ENCODE data around the gene MGME1.
A peak's percentile ranks its signal among the peaks of the same experiment; 100 is the strongest.

MGME1 gene

DNA sequence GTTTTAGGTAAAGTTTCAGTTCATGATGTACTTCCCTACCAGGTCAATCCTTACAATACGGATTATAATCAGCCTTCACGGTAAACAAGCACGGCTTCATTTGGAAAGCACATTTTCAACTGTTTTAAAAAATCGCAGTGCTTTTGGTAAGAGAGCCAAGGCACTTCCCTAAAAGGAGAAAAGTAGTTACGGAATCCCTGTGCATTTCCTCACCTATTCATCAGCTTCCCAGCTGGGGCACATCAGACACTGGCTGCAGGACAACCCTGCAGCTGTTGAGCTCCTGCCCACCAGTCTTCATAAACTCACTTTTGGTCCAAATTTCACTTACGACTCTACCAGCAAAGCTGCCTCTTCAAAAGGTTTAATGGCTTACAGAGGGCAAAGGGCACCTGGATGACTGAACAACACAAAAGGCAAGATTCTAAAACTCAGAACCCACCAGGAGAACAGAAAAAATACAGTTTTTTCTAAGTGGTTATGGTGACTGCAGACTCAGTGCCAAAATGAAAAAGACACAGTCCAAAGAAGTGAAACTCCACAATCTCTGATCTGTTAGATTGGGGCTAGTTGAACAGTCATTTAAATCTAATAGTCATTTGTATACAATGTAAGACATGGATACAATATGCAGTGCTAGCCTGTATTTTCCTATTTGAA is 7.8 kb upstream of the MGME1 start:
- no peak for DNase-seq

DNA sequence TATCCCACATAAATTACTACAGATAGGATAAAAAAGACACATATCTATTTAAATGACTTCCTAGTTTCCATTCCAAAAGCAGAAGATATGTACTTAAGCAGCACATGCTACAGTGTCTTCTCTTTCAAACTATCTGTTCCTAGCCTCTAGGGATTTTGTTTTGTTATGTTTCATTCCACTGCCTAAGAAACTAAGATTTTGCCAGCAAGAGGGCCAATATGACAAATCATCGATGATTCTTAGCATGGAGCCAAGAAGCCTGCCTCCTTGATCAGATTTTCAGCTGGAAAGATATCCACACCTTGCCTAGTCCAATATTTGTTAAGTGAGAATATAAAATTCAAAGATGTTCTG is 7.3 kb upstream of the MGME1 start:
- DNase-seq = no peak

DNA sequence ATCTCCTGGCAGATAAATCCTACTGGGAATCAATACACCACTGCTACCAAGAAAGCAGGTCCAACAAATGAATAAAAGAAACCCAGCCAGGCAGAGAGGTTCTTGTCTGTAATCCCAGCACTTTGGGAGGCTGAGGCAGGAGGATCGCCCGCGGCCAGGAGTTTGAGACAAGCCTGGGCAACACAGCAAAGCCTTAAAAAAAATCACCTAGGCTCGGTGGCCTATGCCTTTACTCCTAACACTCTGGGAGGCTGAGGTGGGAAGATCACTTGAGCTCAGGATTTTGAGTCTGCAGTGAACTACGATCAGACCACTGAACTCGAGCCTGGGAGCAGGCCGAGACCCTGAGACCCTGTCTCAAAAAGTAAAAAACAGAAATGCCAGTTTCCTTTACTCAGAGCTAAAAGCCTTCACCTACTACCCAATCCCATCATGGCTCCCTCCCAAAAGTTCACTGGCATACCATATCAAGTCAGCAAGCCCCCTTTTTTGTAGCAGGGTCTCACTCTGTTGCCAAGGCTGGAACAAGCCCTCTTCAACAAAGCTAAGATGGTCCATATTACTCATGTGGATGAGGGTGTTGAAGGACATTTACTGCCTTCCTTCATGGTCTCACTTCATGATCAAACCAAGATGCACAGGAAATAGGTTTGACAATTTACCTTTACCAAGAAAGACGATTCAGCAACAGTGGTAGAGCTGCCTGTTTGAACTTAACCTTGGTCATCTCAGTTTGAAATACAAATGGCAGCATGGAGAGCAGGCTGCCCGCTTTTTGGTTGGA is 5.5 kb upstream of the MGME1 start:
- no peak for DNase-seq

GRCh38 chr20:17964073-17964472 is 4.7 kb upstream of the MGME1 start:
- DNase-seq = no peak

GRCh38 chr20:17964632-17965031 is 4.2 kb upstream of the MGME1 start:
- no peak for DNase-seq

- DNase-seq = no peak
Observed at GRCh38 chr20:17965042-17965697, 3.6 kb upstream of the MGME1 start.

DNA sequence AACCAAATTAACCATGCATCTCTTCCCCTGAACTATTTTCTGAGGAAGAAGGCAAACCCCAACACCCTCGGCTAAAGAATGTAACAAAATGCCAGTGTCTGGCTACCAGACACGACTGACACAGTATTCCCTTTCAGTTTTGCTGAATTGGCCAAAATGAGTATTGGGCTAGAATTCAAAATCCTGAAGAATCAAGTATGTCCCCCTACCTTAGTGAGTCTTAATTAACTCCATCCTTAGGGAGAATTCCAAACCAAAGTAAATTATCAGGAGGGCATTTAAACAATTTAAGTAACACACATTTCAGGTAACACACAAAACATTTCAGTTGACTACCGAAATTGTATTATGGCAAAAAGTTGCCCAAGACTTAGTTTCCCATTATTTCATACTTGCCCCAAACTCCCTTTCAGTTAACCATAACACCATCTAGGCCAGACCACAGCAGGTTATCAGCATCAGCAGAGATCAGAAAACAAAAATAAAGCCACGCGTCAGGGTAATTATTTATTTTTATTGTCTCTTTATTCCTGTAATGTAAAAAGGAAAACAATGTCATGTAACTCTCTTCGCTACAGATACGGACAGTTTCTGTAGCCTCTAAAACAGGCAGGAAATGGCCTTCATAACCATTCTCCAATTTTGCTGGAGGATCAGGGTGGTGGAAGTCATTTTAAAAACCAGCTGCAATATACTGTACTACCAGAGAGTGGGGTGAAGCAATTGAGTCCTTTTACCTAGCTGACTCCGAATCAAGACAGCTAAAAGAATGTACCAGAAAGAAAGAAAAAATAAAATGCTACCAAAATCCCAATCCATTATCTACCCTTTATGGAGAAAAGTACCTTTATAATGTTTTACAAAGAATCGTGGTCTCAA is 2.1 kb upstream of the MGME1 start:
- DNase-seq = peak in 1 of 2 experiments; percentile 48

- no peak for DNase-seq
Observed at GRCh38 chr20:17967521-17968365, 1.1 kb upstream of the MGME1 start.

DNA sequence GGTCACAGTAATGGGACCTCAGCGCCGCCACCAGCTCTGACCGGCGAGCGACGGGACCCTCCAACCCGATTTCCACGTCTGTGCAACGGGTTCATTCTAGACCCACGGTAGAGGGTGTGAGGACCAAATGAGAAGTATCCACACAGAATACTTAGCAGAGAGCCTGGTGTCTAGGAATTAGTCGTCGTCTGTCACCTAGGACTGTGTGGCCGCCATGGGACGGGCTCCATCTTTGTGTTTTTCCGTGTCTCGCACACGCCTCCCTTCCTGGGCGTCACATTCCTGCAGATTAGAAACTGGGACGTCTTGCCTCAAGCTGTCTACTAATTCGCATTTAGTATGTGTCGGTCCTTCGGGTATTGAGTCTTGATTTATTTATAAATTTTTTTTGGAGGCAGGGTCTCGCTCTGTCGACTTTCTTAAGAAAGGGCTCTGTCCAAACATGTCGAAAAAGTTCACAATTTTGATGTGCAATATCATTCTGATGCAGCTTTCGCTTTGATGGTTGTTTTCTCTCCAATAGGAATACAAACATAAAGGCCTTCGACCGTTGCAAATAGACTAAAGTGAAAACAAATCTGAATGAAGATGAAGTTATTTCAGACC is 563 bp downstream of the MGME1 start:
- peak in 1 of 2 experiments; percentile 47 for DNase-seq

DNA sequence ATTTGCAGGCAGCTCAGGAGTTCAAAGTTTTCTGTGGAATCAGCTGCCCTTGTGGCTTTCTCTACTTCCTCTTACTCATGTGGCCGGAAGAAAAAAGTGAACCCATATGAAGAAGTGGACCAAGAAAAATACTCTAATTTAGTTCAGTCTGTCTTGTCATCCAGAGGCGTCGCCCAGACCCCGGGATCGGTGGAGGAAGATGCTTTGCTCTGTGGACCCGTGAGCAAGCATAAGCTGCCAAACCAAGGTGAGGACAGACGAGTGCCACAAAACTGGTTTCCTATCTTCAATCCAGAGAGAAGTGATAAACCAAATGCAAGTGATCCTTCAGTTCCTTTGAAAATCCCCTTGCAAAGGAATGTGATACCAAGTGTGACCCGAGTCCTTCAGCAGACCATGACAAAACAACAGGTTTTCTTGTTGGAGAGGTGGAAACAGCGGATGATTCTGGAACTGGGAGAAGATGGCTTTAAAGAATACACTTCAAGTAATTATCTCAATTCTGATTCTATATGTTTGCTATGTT is 1.1 kb downstream of the MGME1 start:
- no peak for DNase-seq

- DNase-seq = no peak
Observed at GRCh38 chr20:17971300-17972013, 2.6 kb downstream of the MGME1 start.

- DNase-seq = no peak
Observed at GRCh38 chr20:17972121-17972520, 3.3 kb downstream of the MGME1 start.

- no peak for DNase-seq
Observed at GRCh38 chr20:17976305-17976704, 7.5 kb downstream of the MGME1 start.

DNA sequence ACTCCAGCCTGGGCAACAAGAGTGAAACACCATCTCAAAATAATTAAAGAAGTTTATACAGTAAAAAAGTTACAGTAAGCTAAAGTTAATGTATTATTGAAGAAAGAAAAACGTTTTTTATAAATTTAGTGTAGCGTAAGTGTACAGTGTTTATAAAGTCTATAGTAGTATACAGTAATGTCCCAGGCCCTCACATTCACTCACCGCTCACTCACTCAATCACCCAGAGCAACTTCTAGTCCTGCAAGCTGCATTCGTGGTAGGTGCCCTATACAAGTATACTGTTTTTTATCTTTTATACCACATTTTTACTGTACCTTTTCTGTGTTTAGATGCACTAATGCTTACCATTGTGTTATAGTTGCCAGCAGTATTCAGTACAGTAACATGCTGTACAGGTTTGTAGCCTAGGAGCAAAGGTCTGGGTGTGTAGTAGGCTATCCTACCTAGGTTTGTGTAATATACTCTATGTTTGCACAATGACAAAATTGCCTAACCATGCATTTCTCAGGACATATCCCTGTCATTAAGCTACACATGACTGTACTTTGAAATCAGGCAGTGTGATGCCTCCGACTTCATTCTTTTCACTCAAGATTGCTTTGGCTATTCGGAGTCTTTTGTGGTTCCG is 16.7 kb downstream of the MGME1 start:
- DNase-seq = no peak

DNA sequence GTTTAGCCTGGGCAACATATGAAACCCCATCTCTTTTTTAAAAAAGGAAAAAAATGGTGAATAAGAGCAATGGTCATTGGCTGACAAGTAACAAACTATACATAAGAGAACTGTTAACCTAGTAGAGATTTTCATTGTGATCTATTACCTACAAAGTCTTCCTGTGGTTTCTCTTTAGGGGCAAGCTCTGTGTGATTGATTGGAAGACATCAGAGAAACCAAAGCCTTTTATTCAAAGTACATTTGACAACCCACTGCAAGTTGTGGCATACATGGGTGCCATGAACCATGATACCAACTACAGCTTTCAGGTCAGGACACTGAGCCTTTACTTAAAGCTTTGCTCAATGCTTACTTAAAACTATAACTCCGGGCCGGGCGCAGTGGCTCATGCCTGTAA is 19.2 kb downstream of the MGME1 start:
- DNase-seq = no peak

DNA sequence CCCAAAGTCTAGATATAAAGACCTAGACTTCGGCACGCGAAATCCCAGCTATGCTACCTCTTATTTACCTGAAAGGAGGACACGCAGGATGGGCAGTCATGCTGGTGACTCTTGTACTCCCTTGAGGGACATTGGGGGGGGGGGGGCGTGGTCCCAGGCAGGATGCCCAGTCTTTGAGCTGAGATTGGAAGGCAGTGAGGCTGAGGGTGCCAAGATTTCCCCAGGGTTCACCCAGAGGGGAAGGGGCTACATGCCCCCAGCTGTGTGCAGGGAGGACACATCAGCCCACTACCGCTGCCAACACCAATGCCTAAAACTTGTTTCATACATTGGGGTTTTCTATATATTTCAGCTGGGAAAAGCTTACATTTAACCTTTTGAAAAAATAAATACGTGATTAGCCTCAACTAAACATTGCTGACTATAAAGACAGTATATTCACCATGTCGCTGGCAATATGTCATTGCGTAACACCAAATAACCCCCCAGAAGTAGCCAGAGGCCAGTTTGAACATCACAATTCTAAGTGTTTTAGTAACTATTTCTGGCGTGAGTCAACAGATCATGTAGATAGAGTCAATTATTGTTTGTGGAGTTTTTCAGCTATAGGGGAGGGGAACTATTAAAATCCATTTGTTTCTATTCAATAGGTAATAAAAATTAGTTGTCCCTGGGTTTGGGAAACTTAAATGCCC is 21.6 kb downstream of the MGME1 start:
- DNase-seq = no peak

DNA sequence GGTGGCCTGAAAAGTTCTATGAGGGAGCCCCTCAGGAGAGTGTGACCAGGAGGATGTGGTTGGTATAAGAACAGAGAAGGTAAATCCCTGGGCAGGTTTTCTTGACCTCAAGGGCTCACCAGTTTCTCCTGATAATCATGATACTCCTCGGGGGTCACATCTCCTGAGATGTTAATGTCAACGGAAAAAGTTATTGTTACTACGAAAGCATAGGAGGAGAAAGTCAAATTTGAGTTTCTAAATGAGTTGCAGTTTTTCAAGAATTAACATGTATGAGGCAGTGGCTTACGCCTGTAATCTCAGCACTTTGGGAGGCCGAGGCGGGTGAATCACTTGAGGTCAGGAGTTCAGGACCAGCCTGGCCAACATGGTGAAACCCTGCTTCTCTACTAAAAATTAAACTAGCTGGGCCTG is 23.4 kb downstream of the MGME1 start:
- no peak for DNase-seq

GRCh38 chr20:17992847-17993513 is 24.2 kb downstream of the MGME1 start:
- DNase-seq = peak; percentile 30 to 78

- no peak for DNase-seq
Observed at GRCh38 chr20:17993546-17993945, 24.7 kb downstream of the MGME1 start.
